ENCODE measurements around the gene LHCGR.

The LHCGR gene

DNA sequence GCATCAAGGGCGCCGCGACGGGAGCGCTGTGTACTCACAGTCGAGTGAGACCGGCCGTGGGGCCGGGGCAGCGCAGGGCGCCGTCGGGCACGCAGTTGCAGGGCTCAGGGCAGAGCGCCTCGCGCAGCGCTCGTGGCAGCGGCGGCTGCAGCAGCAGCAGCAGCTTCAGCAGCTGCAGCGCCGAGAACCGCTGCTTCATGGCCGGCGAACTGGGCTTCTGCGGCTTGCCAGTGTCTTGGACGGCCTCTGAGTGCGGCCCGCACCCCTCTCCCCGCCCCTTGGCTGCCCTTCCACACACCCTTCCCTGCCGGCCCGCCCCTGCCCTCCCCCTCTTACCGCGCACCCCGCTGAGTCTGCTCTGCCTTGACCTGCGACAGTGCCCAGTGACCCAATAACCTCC, at the start of gene LHCGR:
LHCGR (minus strand) TSS at position 252 of the 400 bp plus-strand sequence; CDS start at position 199, 53 bp downstream.
- DNase-seq = no peak

- DNase-seq = no peak
Measured at GRCh38 chr2:48799601-48800000, 44.1 kb upstream of the LHCGR start.

GRCh38 chr2:48795065-48795464, 39.5 kb upstream of the LHCGR start:
- DNase-seq = no peak

DNA sequence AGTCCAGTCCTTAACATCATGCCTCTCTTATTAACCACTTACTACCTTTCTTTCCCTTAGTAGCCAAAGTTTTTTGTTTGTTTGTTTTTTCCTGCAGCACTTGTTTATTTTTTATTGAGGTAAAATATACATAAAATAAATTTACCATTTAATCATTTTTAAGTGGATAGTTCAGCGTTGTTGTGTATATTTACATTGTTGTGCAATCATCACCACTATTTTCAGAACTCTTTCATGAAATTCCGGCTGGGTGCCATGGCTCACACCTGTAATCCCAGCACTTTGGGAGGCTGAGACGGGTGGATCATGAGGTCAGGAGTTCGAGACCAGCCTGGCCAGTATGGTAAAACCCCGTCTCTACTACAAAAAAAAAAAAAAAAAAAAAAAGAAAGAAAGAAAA, 38.1 kb upstream of the LHCGR start:
- DNase-seq = no peak

DNA sequence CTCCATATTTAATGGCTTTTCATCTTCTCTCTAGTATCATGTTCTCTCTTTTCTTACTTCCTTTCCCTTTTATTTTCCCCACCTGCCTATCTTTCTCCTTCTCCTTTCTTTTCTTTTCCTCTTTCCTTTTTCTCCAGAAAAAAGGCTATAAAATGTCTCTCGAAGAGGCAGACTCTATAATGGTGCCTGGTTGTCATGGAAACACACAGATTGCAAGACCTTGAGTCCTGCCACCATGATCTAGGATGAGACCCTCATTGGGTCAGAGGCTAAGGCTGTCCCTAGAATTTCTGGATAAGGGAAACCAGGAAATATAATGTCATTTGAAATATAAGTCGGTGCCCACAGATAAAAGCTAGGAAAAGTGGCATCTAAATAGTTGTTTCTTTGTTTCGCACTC, 36.5 kb upstream of the LHCGR start:
- DNase-seq = no peak

GRCh38 chr2:48790407-48791170, 35.1 kb upstream of the LHCGR start:
- DNase-seq = no peak

DNA sequence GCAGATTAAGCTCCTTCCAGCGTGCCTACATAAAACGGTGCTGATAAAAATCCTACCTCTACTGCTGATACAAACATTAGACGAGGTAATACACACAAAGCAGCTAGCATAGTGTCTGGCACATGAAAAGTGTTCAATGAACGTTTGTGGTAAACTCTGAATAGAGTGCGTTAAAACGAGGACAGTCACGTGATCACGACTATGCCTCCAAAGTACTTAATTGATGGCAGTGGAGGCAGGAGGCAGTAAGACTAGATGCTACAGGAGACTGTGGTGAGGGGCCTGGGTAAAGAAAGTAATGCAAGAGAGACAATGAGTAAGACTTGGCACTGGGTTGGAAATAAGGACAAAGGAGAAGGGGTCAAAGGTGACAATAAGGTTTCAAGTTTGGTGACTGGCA, 32.1 kb upstream of the LHCGR start:
- no peak for DNase-seq

DNA sequence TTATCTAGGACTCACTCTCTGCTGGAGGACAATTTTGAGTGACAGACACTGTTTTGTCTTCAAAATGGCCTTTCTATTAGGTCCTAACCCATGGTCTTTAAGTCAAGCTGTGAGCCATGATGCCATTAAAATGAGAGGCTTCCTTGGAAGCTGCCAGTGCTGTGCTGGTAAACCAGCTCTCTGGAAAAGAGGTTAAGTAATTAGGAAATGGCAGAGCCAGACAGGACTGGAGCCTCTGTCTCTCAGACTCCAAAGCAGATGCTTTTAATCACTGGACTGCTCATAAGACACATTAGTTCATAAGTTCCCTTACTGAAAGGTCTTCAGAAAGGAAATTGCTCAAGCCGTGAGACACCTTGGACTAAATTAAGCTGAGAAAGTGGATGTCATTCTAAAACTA, 25.8 kb upstream of the LHCGR start:
- no peak for DNase-seq

- DNase-seq = no peak
Measured at GRCh38 chr2:48779019-48779716, 23.6 kb upstream of the LHCGR start.

GRCh38 chr2:48774251-48774650, 18.7 kb upstream of the LHCGR start:
- no peak for DNase-seq

GRCh38 chr2:48771241-48772014, 15.9 kb upstream of the LHCGR start:
- no peak for DNase-seq

DNA sequence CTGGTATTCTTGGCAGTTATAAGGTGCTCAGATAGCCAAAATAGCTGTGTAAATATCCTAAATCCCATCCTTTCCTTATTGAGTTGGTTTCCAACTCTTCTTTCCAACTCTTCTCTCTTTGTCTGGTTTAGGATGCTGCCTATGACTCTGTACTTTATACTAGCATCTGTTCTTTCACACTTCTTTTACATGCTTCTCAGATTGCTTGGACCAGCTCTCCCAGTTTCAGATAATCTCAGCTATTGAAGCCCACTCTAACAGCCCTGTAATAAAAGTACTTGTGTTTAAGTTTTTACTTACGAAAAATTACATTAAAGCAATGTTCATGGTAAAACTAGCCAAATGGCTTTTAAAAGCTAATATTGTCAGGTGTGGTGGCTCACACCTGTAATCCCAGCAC, 14.7 kb upstream of the LHCGR start:
- no peak for DNase-seq

- DNase-seq = peak; percentile 12
Measured at GRCh38 chr2:48768669-48769068, 13.1 kb upstream of the LHCGR start.

DNA sequence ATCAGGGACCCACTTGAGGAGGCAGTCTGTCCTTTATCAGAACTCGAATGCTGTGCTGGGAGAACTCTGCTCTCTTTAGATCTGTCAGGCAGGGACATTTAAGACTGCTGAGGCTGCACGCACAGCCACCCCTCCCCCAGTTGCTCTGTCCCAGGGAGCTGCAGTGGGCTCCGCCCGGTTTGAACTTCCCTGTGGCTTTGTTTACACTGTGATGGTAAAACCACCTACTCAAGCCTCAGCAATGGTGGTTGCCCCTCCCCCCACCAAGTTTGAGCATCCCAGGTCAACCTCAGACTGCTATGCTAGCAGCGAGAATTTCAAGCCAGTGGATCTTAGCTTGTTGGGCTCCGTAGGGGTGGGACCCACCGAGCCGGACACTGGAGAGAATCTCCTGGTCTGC, 11.8 kb upstream of the LHCGR start:
- no peak for DNase-seq

DNA sequence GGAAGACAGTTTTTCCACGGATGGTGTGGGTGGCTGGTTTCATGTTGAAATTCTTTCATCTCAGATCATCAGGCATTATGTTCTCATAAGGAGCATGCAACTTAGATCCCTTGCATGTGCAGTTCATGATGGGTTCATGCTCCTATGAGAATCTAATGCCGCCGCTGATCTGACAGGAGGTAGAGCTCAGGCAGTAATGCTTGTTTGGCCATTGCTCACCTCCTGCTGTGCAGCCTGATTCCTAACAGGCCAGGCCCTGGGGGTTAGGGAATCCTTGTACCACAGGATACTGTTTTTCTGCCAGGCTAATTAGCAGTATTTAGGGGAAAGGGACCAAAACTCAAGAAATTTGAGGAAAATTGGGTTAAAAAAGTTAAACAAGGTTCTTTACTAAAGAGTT, 5.3 kb upstream of the LHCGR start:
- DNase-seq = no peak

DNA sequence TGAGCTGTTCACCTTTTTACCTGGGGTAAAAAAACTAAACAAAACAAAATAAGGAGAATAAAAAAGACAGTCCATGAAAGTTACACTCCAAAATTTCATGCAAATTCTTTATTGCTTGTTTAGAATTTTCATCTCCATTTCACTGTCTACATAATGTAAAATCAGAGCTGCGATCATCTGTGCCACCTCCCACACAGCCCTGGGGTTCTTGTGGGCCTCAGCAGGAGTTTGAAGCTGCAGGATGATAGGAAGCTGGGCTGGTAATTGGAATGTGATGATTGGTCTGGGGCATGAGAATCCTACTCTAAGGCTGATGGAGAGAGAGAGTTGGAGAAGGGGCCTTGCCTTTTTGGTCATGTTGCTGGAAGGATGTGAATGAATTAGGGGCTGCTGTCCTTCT, 4.2 kb upstream of the LHCGR start:
- DNase-seq = no peak

- DNase-seq = no peak
Measured at GRCh38 chr2:48756289-48756688, 765 bp upstream of the LHCGR start.

DNA sequence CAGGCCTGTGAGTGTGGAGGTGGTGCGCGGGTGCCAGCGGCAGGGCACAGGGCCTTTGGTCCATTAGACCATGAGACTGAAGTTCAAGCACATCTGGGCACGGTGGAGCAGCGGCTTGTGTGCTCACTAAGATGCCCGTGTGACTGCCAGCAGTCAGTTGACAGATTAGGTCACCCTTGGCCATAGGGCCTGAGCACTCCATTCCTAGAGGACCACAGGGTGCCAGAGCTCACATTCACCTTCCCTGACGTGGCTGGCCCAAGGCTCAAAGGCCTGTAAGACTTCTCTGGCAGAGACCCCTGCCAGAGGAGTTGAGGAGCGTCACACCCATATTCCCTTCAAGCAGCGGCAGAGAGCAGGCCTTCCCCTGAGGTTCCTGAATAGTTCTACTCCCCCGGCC, 650 bp downstream of the LHCGR start:
- DNase-seq = no peak

- no peak for DNase-seq
Measured at GRCh38 chr2:48753228-48753627, 2.3 kb downstream of the LHCGR start.

DNA sequence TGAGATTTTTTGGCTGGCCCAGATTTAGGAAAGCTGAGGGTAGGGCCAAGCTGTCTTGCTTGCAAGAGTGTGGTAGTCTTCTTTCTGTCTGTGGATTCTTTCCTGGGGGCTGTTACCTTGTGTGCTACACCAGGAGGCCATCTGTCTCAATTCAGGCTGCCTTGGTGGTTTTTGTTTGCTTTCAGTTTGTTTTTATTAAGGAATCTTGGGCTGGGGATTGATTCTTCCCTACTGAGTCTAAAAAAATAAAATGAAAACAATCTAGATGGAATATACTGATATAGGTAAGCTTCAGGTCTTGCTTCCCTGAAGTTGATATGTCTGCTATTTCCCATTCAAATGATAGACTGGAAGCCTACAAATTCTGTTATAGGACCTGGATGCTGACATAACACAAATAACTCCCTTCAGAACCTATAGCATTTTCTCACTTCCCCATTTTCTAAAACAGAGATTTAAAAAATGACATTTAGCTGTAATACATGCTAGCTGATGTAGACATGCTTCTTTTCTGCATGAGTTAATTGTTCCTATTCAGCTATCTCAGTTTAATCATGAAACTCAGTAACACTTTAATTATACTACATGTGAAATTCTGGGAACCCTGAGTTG, 5.3 kb downstream of the LHCGR start:
- DNase-seq = no peak

- DNase-seq = no peak
Measured at GRCh38 chr2:48749291-48750127, 6.0 kb downstream of the LHCGR start.

DNA sequence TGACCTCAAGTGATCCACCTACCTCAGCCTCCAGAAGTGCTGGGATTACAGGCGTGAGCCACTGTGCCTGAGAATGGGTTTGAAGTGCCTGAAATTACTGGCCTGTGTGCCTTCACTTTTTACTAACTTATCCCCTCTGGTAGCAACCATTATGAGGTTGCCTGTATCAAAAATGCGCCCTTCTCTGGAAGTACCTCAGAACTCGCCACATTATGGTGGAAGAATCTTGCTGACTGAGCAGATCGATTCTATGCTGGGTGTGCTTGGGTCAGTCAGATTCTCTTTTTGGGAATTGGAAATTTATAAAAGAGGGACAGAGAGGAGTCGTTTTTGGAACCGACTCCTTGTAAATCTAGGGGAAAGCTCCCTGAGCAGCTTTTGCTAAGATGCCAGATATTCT, 8.2 kb downstream of the LHCGR start:
- no peak for DNase-seq

Data from hematopoietic multipotent progenitor cell treated with erythropoietin and hydrocortisone succinate and interleukin-3 and kit ligand, for 6 days (in vitro differentiated cells).